ENCODE results near the gene PADI1. TPM values are rescaled to one million over a fixed set of nuclear protein-coding genes. Genes with fewer than 3 reads are reported as not detected.
A peak's percentile ranks its signal among the peaks of the same experiment; 100 is the strongest.
"Not testable (repeated sequence)": the region's sequence is repeated elsewhere in the genome, so short reads cannot be mapped to it uniquely, and the experiment has no call there.

Gene PADI1
- total RNA-seq, 2 experiments from 2014 or later: not detected

- Histone ChIP-seq H3K36me3 (ENCODE audit: insufficient read depth, low read length) (no peaks in the 10 kb centered on the region), H3K9me3 (ENCODE audit: low read length) (no peaks in the 10 kb centered on the region), H3K27ac (ENCODE audit: low read depth, low read length, poor library complexity, severe bottlenecking) (no peak overlapping the region), H2AFZ (ENCODE audit: low read length) (no peak overlapping the region), H4K20me1 (ENCODE audit: insufficient read depth, low read length) (no peaks in the 10 kb centered on the region), H3K4me3 (ENCODE audit: low read depth, low read length, poor library complexity, severe bottlenecking) (no peak overlapping the region), H3K9me2 (ENCODE audit: insufficient read depth, low read length) (no peaks in the 10 kb centered on the region), H3K79me2 (ENCODE audit: insufficient read depth, low read depth, low read length) (no peaks in the 10 kb centered on the region), H3K4me2 (ENCODE audit: low read length) (no peak overlapping the region), H3K4me1 (ENCODE audit: insufficient read depth, low read length, poor library complexity, severe bottlenecking) (no peaks in the 10 kb centered on the region)
- TF ChIP-seq EZH2phosphoT487 (IDR thresholded peaks at IDR 0.05; ENCODE audit: borderline replicate concordance, low read depth, low read length): no peak
- peak; percentile 88 for TF ChIP-seq CTCF (conservative IDR thresholded peaks at IDR 0.05; ENCODE audit: low read length)
- intact Hi-C loops (cut with micrococcal nuclease; ENCODE audit: unreplicated experiment): loop anchor here (1.0 to 5.0 kb wide), 3 partner anchors 95 to 178 kb away; no protein-coding TSS in a partner anchor
- BruUV-seq (replicated peaks): no TSS peak
- peak; percentile 83 for DNase-seq (ENCODE audit: low spot score)
- POLR2A ChIA-PET: interaction anchor here (1.0 kb wide), 1 partner anchor 100 kb away, joined by 3 read pairs; no protein-coding TSS in a partner anchor
- CTCF ChIA-PET (ENCODE audit: unreplicated experiment): interaction anchor here (0.6 kb wide), 1 partner anchor 101 kb away, joined by 3 read pairs; no protein-coding TSS in a partner anchor
Observed at GRCh38 chr1:17236779-17237560, 32.0 kb downstream of the PADI1 start.

DNA sequence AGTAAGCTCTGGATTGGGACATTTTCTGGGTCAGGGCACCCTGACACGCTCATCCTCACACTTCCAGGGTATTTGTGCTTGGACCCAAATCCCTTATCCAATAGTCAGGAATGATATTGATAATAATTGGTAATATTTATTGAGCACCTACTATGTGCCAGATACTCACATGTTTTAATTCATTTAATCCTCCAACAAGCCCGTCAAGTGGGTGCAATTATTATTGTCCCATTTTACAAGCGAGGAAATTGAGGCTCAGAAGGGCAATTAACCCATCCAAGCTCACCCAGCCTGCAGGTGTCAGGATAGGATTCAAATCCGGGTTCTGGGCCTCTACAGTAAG lies 32.6 kb downstream of the PADI1 start:
- H3K4me3 ChIP-seq (ENCODE audit: low read depth, low read length, poor library complexity, severe bottlenecking): no peak overlapping the region
- H2AFZ ChIP-seq (ENCODE audit: low read length): no peak overlapping the region
- intact Hi-C loops (cut with micrococcal nuclease; ENCODE audit: unreplicated experiment): loop anchor here (1.0 to 5.0 kb wide), 3 partner anchors 95 to 178 kb away; no protein-coding TSS in a partner anchor
- H3K9me3 ChIP-seq (ENCODE audit: low read length): no peaks in the 10 kb centered on the region
- no peaks in the 10 kb centered on the region for H4K20me1 ChIP-seq (ENCODE audit: insufficient read depth, low read length)
- TF ChIP-seq EZH2phosphoT487 (IDR thresholded peaks at IDR 0.05; ENCODE audit: borderline replicate concordance, low read depth, low read length) (no peak), CTCF (conservative IDR thresholded peaks at IDR 0.05; ENCODE audit: low read length) (no peak)
- no peaks in the 10 kb centered on the region for H3K79me2 ChIP-seq (ENCODE audit: insufficient read depth, low read depth, low read length)
- ChIA-PET POLR2A (interaction anchor here (1.0 kb wide), 1 partner anchor 100 kb away, joined by 3 read pairs; no protein-coding TSS in a partner anchor), CTCF (ENCODE audit: unreplicated experiment) (no interaction called here)
- no peak overlapping the region for H3K27ac ChIP-seq (ENCODE audit: low read depth, low read length, poor library complexity, severe bottlenecking)
- no peak overlapping the region for H3K4me2 ChIP-seq (ENCODE audit: low read length)
- no TSS peak for BruUV-seq (replicated peaks)
- no peaks in the 10 kb centered on the region for H3K4me1 ChIP-seq (ENCODE audit: insufficient read depth, low read length, poor library complexity, severe bottlenecking)
- DNase-seq (ENCODE audit: low spot score): no peak
- no peaks in the 10 kb centered on the region for H3K36me3 ChIP-seq (ENCODE audit: insufficient read depth, low read length)
- H3K9me2 ChIP-seq (ENCODE audit: insufficient read depth, low read length): no peaks in the 10 kb centered on the region

DNA sequence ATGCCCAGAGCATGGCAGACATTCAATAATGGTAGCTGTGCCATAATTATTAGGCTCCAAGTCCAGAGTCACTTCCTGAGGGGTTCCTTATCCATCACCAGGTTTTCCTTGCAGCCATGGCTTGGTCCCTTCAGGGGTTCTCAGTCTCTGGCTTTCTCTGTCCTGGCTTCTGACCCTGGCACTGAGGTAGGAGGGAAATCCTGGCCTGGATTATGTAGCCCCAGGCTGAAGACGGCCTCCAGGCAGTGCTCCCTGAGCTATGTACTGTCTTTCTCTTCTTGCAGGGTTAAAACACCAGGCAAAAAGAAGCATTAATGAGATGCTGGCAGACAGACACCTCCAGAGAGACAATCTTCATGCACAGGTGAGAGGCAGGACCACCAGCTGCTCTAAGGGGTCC lies 34.5 kb downstream of the PADI1 start:
- no peak overlapping the region for H3K4me3 ChIP-seq (ENCODE audit: low read depth, low read length, poor library complexity, severe bottlenecking)
- H3K9me2 ChIP-seq (ENCODE audit: insufficient read depth, low read length): no peaks in the 10 kb centered on the region
- DNase-seq (ENCODE audit: low spot score): peak; percentile 82
- H3K79me2 ChIP-seq (ENCODE audit: insufficient read depth, low read depth, low read length): no peaks in the 10 kb centered on the region
- TF ChIP-seq EZH2phosphoT487 (IDR thresholded peaks at IDR 0.05; ENCODE audit: borderline replicate concordance, low read depth, low read length) (no peak), CTCF (conservative IDR thresholded peaks at IDR 0.05; ENCODE audit: low read length) (no peak)
- no peak overlapping the region for H3K4me2 ChIP-seq (ENCODE audit: low read length)
- H3K9me3 ChIP-seq (ENCODE audit: low read length): no peaks in the 10 kb centered on the region
- POLR2A ChIA-PET: interaction anchor here (0.6 kb wide), 1 partner anchor 114 kb away, joined by 3 read pairs; no protein-coding TSS in a partner anchor
- no peak overlapping the region for H2AFZ ChIP-seq (ENCODE audit: low read length)
- intact Hi-C loops (cut with micrococcal nuclease; ENCODE audit: unreplicated experiment): loop anchor here (5.0 kb wide), 1 partner anchor 97 kb away; no protein-coding TSS in a partner anchor
- H4K20me1 ChIP-seq (ENCODE audit: insufficient read depth, low read length): no peaks in the 10 kb centered on the region
- CTCF ChIA-PET (ENCODE audit: unreplicated experiment): interaction anchor here (0.6 kb wide), 1 partner anchor 33 kb away, joined by 3 read pairs; no protein-coding TSS in a partner anchor
- H3K36me3 ChIP-seq (ENCODE audit: insufficient read depth, low read length): no peaks in the 10 kb centered on the region
- no peak overlapping the region for H3K27ac ChIP-seq (ENCODE audit: low read depth, low read length, poor library complexity, severe bottlenecking)
- no peaks in the 10 kb centered on the region for H3K4me1 ChIP-seq (ENCODE audit: insufficient read depth, low read length, poor library complexity, severe bottlenecking)
- BruUV-seq (replicated peaks): no TSS peak

GRCh38 chr1:17241011-17241779 lies 36.3 kb downstream of the PADI1 start:
- POLR2A ChIA-PET; BruUV-seq (replicated peaks); H3K9me3 ChIP-seq (ENCODE audit: low read length); CTCF ChIA-PET (ENCODE audit: unreplicated experiment); H4K20me1 ChIP-seq (ENCODE audit: insufficient read depth, low read length); H3K79me2 ChIP-seq (ENCODE audit: insufficient read depth, low read depth, low read length); H3K27ac ChIP-seq (ENCODE audit: low read depth, low read length, poor library complexity, severe bottlenecking); H3K4me3 ChIP-seq (ENCODE audit: low read depth, low read length, poor library complexity, severe bottlenecking); H3K4me2 ChIP-seq (ENCODE audit: low read length); intact Hi-C loops (cut with micrococcal nuclease; ENCODE audit: unreplicated experiment); DNase-seq (ENCODE audit: low spot score); H3K36me3 ChIP-seq (ENCODE audit: insufficient read depth, low read length); H2AFZ ChIP-seq (ENCODE audit: low read length); H3K4me1 ChIP-seq (ENCODE audit: insufficient read depth, low read length, poor library complexity, severe bottlenecking); H3K9me2 ChIP-seq (ENCODE audit: insufficient read depth, low read length): not testable (repeated sequence)
